GM18907 (cell line): ENCODE measurements around the gene C2CD4A.

ENCODE experiments used
- ATAC-seq: cut with Tn5 transposase; IDR thresholded peaks from one replicate; pipeline ENCODE4 v1.9.1; 2021; ENCODE audit warnings: mild to moderate bottlenecking, moderate library complexity; ENCODE audit not compliant: unreplicated experiment

The C2CD4A gene

GRCh38 chr15:62099094-62099601 is 32.4 kb downstream of the C2CD4A start:
- ATAC-seq, result no peak

GRCh38 chr15:62103431-62103830 is 36.7 kb downstream of the C2CD4A start:
- ATAC-seq, result no peak

GRCh38 chr15:62104401-62104800 is 37.6 kb downstream of the C2CD4A start:
- no peak for ATAC-seq

GRCh38 chr15:62104846-62105245 is 38.1 kb downstream of the C2CD4A start:
- ATAC-seq, result no peak

- no peak for ATAC-seq
These were observed 38.5 kb downstream of the C2CD4A start for GRCh38 chr15:62105266-62105665.

GRCh38 chr15:62106096-62106495 is 39.3 kb downstream of the C2CD4A start:
- no peak for ATAC-seq

GRCh38 chr15:62107571-62108121 is 40.9 kb downstream of the C2CD4A start:
- ATAC-seq, result no peak

- ATAC-seq, result no peak
These were observed 41.6 kb downstream of the C2CD4A start for GRCh38 chr15:62108411-62108810.

GRCh38 chr15:62109437-62109836 is 42.7 kb downstream of the C2CD4A start:
- no peak for ATAC-seq

- no peak for ATAC-seq
These were observed 43.4 kb downstream of the C2CD4A start for GRCh38 chr15:62109982-62110851.

GRCh38 chr15:62112081-62112480 is 45.3 kb downstream of the C2CD4A start:
- ATAC-seq, result no peak

- no peak for ATAC-seq
These were observed 46.1 kb downstream of the C2CD4A start for GRCh38 chr15:62112616-62113593.

GRCh38 chr15:62115847-62116246 is 49.1 kb downstream of the C2CD4A start:
- no peak for ATAC-seq

GRCh38 chr15:62118520-62119226 is 51.9 kb downstream of the C2CD4A start:
- ATAC-seq, result no peak

GRCh38 chr15:62119227-62119864 is 52.6 kb downstream of the C2CD4A start:
- ATAC-seq, result no peak

GRCh38 chr15:62119874-62120273 is 53.1 kb downstream of the C2CD4A start:
- ATAC-seq, result no peak
